Tibial artery (tissue), 4 donors: ENCODE data around the gene IL26.

Experiments used
- DNase-seq, 2 donors: peaks; one replicate each; pipeline ENCODE4 v3.0.0-alpha.2; 2019
- H3K27ac ChIP-seq, 2 donors: fragments of 200-600 bp; sonication (generic) in 1 of 2; 1 replicate in 1 of 2; 2 replicates in 1 of 2; pipeline ENCODE4 v1.5.1; 2018 to 2019; ENCODE audit warnings: mild to moderate bottlenecking in 1 of 2
- H3K27me3 ChIP-seq, 2 donors: fragments of 200-600 bp; sonication (generic) in 1 of 2; one replicate each; pipeline versions ENCODE4 v1.5.1 to v1.6.0; 2016 to 2019
- H3K36me3 ChIP-seq, 3 donors: fragments of 200-600 bp; sonication (generic) in 2 of 3; one replicate each; pipeline ENCODE4 v1.5.1; 2016 to 2019; ENCODE audit warnings: mild to moderate bottlenecking in 2 of 3
- H3K4me1 ChIP-seq, 4 donors: fragments of 200-600 bp; sonication (generic) in 2 of 4; 1 replicate in 3 of 4; 2 replicates in 1 of 4; pipeline ENCODE4 v1.5.1; 2016 to 2019
- H3K4me3 ChIP-seq, 2 donors: fragments of 200-600 bp; sonication (generic) in 1 of 2; 1 replicate in 1 of 2; 2 replicates in 1 of 2; pipeline ENCODE4 v1.5.1; 2018 to 2019; ENCODE audit warnings: mild to moderate bottlenecking in 2 of 2
- H3K9me3 ChIP-seq, 3 donors: fragments of 200-600 bp; sonication (generic) in 1 of 3; one replicate each; pipeline ENCODE4 v1.5.1; 2016 to 2019
- CTCF ChIP-seq, 2 experiments: fragments of 200-600 bp in 1 of 2; fragments of 450-650 bp in 1 of 2; IDR thresholded peaks; one replicate each; pipeline ENCODE4 v1.5.1; 2017 to 2019; ENCODE audit warnings: antibody characterized with exemption in 2 of 2, mild to moderate bottlenecking in 1 of 2, moderate library complexity in 1 of 2
- intact Hi-C: fragments of 100-400 bp; cut with DNase I; formaldehyde crosslinking; loops from one replicate; pipeline ENCODE4 v1.15.0; 2023; ENCODE audit warnings: low total_unique reads

The IL26 gene

DNA sequence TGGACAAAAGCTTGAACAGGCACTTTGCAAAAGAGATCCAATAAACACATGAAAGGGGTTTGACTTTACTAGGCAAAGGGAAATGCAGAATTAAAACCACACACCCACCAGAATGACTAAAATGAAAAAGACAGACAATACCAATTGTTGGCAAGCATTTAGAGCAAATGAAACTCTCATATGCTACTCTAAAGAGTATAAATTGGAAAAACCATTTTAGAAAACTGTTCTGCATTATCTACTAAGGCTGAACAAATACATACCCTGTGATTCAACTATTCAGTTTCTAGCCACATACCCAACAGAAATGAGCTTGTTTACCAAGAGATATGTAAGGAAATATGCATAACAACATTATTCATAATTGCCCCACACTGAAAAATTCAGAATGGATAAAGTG lies 36.3 kb upstream of the IL26 start:
- H3K9me3 ChIP-seq: no peaks in the 10 kb centered on the region
- no peaks in the 10 kb centered on the region for H3K36me3 ChIP-seq
- H3K4me1 ChIP-seq: no peaks in the 10 kb centered on the region
- no peaks in the 10 kb centered on the region for H3K27me3 ChIP-seq
- DNase-seq: no peak
- intact Hi-C loops: no loop called here
- H3K4me3 ChIP-seq: no peak overlapping the region
- no peak overlapping the region for H3K27ac ChIP-seq
- no peak for TF ChIP-seq CTCF (IDR thresholded peaks at IDR 0.05)

GRCh38 chr12:68260153-68260552 lies 34.5 kb upstream of the IL26 start:
- no peak for TF ChIP-seq CTCF (IDR thresholded peaks at IDR 0.05)
- no peaks in the 10 kb centered on the region for H3K27me3 ChIP-seq

DNA sequence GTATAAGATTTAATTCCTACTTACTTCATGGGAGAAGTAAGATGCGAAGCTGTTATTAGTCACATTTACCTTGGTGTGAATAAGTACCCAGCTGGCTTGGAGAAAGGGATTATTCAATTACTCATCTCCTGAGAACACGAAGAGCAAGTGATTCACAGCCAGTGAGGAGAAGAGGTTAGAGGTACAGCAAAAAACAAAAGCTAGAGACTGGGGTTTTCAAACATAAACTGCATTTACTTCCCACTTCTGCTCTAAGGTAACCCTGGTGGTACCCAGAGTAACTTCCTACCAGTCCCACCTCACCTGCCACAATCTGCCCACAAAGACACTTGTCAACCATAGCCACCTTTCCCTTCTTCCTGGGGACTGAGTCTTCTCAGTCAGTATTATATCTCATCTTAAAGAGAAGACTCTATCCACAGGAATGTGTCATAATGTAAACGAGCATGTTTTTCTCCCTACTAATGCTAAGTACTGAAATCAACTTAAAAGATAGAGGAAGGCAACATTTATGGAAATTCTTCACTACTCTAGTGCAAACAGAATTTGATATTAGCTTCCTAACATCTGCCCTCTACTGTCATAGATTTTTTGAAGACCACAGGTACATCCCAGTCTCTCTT lies 33.8 kb upstream of the IL26 start:
- H3K4me3 ChIP-seq: no peak overlapping the region
- no peak for TF ChIP-seq CTCF (IDR thresholded peaks at IDR 0.05)
- H3K4me1 ChIP-seq: no peaks in the 10 kb centered on the region
- H3K27me3 ChIP-seq: no peaks in the 10 kb centered on the region
- no peak overlapping the region for H3K27ac ChIP-seq
- H3K36me3 ChIP-seq: no peaks in the 10 kb centered on the region
- no peaks in the 10 kb centered on the region for H3K9me3 ChIP-seq
- intact Hi-C loops: no loop called here
- no peak for DNase-seq

More at GRCh38 chr12:68260153-68260552, 34.5 kb upstream of the IL26 start:
- Histone ChIP-seq H3K9me3 (no peaks in the 10 kb centered on the region), H3K4me1 (no peaks in the 10 kb centered on the region), H3K36me3 (no peaks in the 10 kb centered on the region), H3K4me3 (no peak overlapping the region), H3K27ac (no peak overlapping the region)
- no peak for DNase-seq
- intact Hi-C loops: no loop called here

DNA sequence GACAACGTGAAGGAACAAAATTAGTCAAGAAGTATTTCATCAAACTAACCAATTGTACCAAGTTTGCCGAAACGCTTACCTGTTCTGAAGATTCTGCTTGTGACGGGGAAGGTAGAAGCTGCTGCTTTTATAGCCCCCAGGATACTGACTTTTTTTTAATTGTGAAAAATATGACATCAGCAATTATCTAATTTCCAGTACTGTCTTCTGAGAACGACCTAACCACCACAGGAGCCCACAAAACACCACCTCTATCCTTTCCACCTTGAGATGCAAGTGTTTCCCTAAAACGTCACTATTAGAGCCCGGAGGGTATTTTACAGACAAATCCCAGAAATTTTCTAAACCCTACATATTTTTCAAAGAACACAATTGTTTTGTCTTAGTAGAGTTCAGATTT lies 27.9 kb upstream of the IL26 start, which contains the start of gene IL22:
Gene IL22, minus strand, starts transcription at position 101 of the 400 bp plus-strand sequence. CDS start 156 bp downstream, outside the sequence.
- H3K4me1 ChIP-seq: no peaks in the 10 kb centered on the region
- intact Hi-C loops: no loop called here

DNA sequence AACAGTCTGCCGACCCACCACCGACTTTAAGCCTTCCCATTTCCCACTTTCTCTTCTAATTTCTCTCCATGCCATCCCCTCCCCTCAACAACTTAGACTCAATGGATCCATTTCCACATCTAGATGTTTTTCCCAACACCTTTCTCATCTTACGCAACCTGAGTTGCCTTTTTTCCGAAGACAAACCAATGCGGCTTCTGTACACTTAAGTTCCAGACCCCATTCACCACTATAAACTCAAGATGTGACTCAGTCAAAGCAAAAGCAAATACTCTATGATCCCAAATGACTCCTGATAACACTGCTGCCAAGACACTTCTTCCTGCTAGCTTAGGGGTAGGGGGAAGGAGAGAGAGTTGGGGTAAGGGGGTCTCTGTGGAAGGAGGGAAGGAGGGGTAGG lies 26.5 kb upstream of the IL26 start:
- H3K9me3 ChIP-seq: no peaks in the 10 kb centered on the region
- no peaks in the 10 kb centered on the region for H3K4me1 ChIP-seq
- intact Hi-C loops: no loop called here
- TF ChIP-seq CTCF (IDR thresholded peaks at IDR 0.05): no peak
- no peak overlapping the region for H3K27ac ChIP-seq
- no peaks in the 10 kb centered on the region for H3K27me3 ChIP-seq
- H3K4me3 ChIP-seq: no peak overlapping the region
- no peak for DNase-seq
- H3K36me3 ChIP-seq: no peaks in the 10 kb centered on the region

More for the DNA sequence above, 27.9 kb upstream of the IL26 start, which contains the start of gene IL22:
- Histone ChIP-seq H3K27me3 (no peaks in the 10 kb centered on the region), H3K4me3 (no peak within 1 kb of the TSS), H3K9me3 (no peaks in the 10 kb centered on the region), H3K27ac (no peak within 1 kb of the TSS), H3K36me3 (no peaks in the 10 kb centered on the region)
- DNase-seq: no peak
- no peak for TF ChIP-seq CTCF (IDR thresholded peaks at IDR 0.05)
